Inflammatory macrophage treated with lipopolysaccharide for 1 hour (primary cell): ENCODE results near the gene NXT1.

Source experiments
- DNase-seq, 2 donors: peaks; one replicate each; pipeline ENCODE4 v3.0.0-alpha.2; 2020 to 2022

Gene NXT1

GRCh38 chr20:23393996-23394775 lies 43.6 kb downstream of the NXT1 start:
- no peak for DNase-seq

- no peak for DNase-seq
Measured at GRCh38 chr20:23396950-23397627, 46.5 kb downstream of the NXT1 start.

GRCh38 chr20:23397961-23398360 lies 47.4 kb downstream of the NXT1 start:
- DNase-seq = peak; percentile 59

GRCh38 chr20:23399568-23400241 lies 49.1 kb downstream of the NXT1 start:
- peak in 1 of 2 donors; percentile 23 for DNase-seq

GRCh38 chr20:23401051-23401450 lies 50.5 kb downstream of the NXT1 start:
- no peak for DNase-seq

- no peak for DNase-seq
Measured at GRCh38 chr20:23403751-23404150, 53.2 kb downstream of the NXT1 start.

GRCh38 chr20:23404196-23404595 lies 53.6 kb downstream of the NXT1 start:
- no peak for DNase-seq
